Keratinocyte (primary cell): ENCODE results near the gene CBX7. TPM values are rescaled to one million over a fixed set of nuclear protein-coding genes. Genes with fewer than 3 reads are reported as not detected.

Experiments
- DNase-seq: peaks from one replicate; pipeline ENCODE4 v3.0.0-alpha.2; 2011; ENCODE audit warnings: low read depth, missing footprints, low spot score
- FAIRE-seq: peaks from 2 replicates; lab custom pipeline; 2011; peaks lifted over from hg19 to GRCh38; lab: Jason Lieb, UNC
- H2AFZ ChIP-seq: 2 replicates; pipeline ENCODE4 v1.6.0; 2012; ENCODE audit warnings: low read length, control low read depth, inconsistent platforms; ENCODE audit not compliant: control insufficient read depth
- H3K27ac ChIP-seq: 2 replicates; pipeline ENCODE4 v1.5.1; 2011; ENCODE audit warnings: low read length; ENCODE audit not compliant: control insufficient read depth, insufficient read depth
- H3K27me3 ChIP-seq: 3 replicates; pipeline ENCODE4 v1.6.0; 2011; ENCODE audit warnings: low read length; ENCODE audit not compliant: control insufficient read depth, insufficient read depth; ENCODE audit errors: extremely low read depth
- H3K36me3 ChIP-seq, 2 experiments: 2 replicates in 1 of 2; 3 replicates in 1 of 2; pipeline ENCODE4 v1.5.1; 2011; ENCODE audit warnings: low read length in 2 of 2, mild to moderate bottlenecking in 1 of 2; ENCODE audit not compliant: control insufficient read depth in 2 of 2, insufficient read depth in 2 of 2; ENCODE audit errors: extremely low read depth in 1 of 2
- H3K4me1 ChIP-seq: 3 replicates; pipeline ENCODE4 v1.5.1; 2011; ENCODE audit warnings: low read length; ENCODE audit not compliant: control insufficient read depth, insufficient read depth; ENCODE audit errors: extremely low read depth
- H3K4me2 ChIP-seq: 3 replicates; pipeline ENCODE4 v1.6.0; 2011; ENCODE audit warnings: low read depth, low read length; ENCODE audit not compliant: control insufficient read depth, insufficient read depth; ENCODE audit errors: extremely low read depth
- H3K4me3 ChIP-seq, 3 experiments: fragments of 200-600 bp in 1 of 3; sonication (generic) in 1 of 3; 2 replicates in 2 of 3; 3 replicates in 1 of 3; pipeline ENCODE4 v1.5.1; 2011 to 2016; ENCODE audit warnings: low read length in 3 of 3, mild to moderate bottlenecking in 3 of 3, control low read depth in 2 of 3, inconsistent platforms in 1 of 3, low read depth in 1 of 3, mixed read lengths in 1 of 3, mixed run types in 1 of 3, moderate library complexity in 1 of 3; ENCODE audit not compliant: control insufficient read depth in 2 of 3, insufficient read depth in 2 of 3; ENCODE audit errors: extremely low read depth in 1 of 3
- H3K79me2 ChIP-seq: 2 replicates; pipeline ENCODE4 v1.6.0; 2012; ENCODE audit warnings: low read length; ENCODE audit not compliant: control insufficient read depth, insufficient read depth
- H3K9ac ChIP-seq: 3 replicates; pipeline ENCODE4 v1.6.0; 2011; ENCODE audit warnings: low read length; ENCODE audit not compliant: control insufficient read depth, insufficient read depth; ENCODE audit errors: extremely low read depth
- H3K9me1 ChIP-seq: 3 replicates; pipeline ENCODE4 v1.6.0; 2011; ENCODE audit warnings: low read length; ENCODE audit not compliant: control insufficient read depth, insufficient read depth; ENCODE audit errors: extremely low read depth
- H3K9me3 ChIP-seq: 2 replicates; pipeline ENCODE4 v1.5.1; 2012; ENCODE audit warnings: low read depth, low read length; ENCODE audit not compliant: control insufficient read depth
- H4K20me1 ChIP-seq: 3 replicates; pipeline ENCODE4 v1.6.0; 2011; ENCODE audit warnings: low read length; ENCODE audit not compliant: control insufficient read depth, insufficient read depth; ENCODE audit errors: extremely low read depth
- CTCF ChIP-seq, 3 experiments: IDR thresholded peaks in 1 of 3; conservative IDR thresholded peaks in 1 of 3; optimal IDR thresholded peaks in 1 of 3; 2 replicates in 2 of 3; 3 replicates in 1 of 3; pipeline versions ENCODE3 to v1.5.1; 2011; ENCODE audit warnings: low read length in 3 of 3, mild to moderate bottlenecking in 3 of 3, moderate library complexity in 2 of 3, control low read depth in 1 of 3, inconsistent platforms in 1 of 3; ENCODE audit not compliant: insufficient read depth in 2 of 3; ENCODE audit errors: extremely low read depth in 1 of 3
- EZH2 ChIP-seq: IDR thresholded peaks from one replicate; pipeline ENCODE4 v1.6.1; 2012; ENCODE audit warnings: inconsistent platforms, mild to moderate bottlenecking, low read length, moderate library complexity
- dilution Hi-C: fragments of 300-500 bp; cut with MboI; formaldehyde crosslinking; loops from one replicate; pipeline ENCODE4 v1.7.0; 2020; ENCODE audit warnings: low sequenced_read_pairs; ENCODE audit not compliant: extremely low pct_ligation_motif_present
- polyA plus RNA-seq, 5 experiments: library from polyadenylated mRNA; depleted of rRNA in 3 of 5; stranded (reverse) in 3 of 5; stranded (forward) in 1 of 5; unstranded in 1 of 5; fragments of >200 nt; gene quantifications; 1 replicate in 1 of 5; 2 replicates in 3 of 5; 3 replicates in 1 of 5; pipeline versions ENCODE4 v1.2.1 to v1.2.3, GENCODE V29; 2011 to 2012; ENCODE audit warnings: missing spikeins in 2 of 5, low read depth in 1 of 5, low replicate concordance in 1 of 5

The CBX7 gene
- polyA plus RNA-seq, 1 donor (not counting 4 experiments of a cell fraction or from before 2014, with no cell fraction given) = 1.3 TPM

- no peak overlapping the region for H3K9ac ChIP-seq
- FAIRE-seq = no peak
- peaks cover 15% of the 10 kb centered on the region for H3K27me3 ChIP-seq
- dilution Hi-C loops = no loop called here
- H3K4me2 ChIP-seq = no peak overlapping the region
- no peaks in the 10 kb centered on the region for H3K36me3 ChIP-seq
- no peak overlapping the region for H2AFZ ChIP-seq
- H4K20me1 ChIP-seq = no peaks in the 10 kb centered on the region
- H3K9me3 ChIP-seq = no peaks in the 10 kb centered on the region
- no peak for DNase-seq
- no peaks in the 10 kb centered on the region for H3K9me1 ChIP-seq
- no peak overlapping the region for H3K4me3 ChIP-seq
- H3K79me2 ChIP-seq = no peaks in the 10 kb centered on the region
- H3K4me1 ChIP-seq = no peaks in the 10 kb centered on the region
- TF ChIP-seq EZH2 (no peak), CTCF (optimal IDR thresholded peaks at IDR 0.05 in 1 of 3, IDR thresholded peaks at IDR 0.05 in 1 of 3, conservative IDR thresholded peaks at IDR 0.05 in 1 of 3; ENCODE audit: extremely low read depth in 1 of 3, insufficient read depth in 2 of 3, low read length in 3 of 3) (no peak)
- H3K27ac ChIP-seq = no peak overlapping the region
Measured at GRCh38 chr22:39130892-39131855, 21.3 kb downstream of the CBX7 start.

- H2AFZ ChIP-seq = no peak overlapping the region
- TF ChIP-seq CTCF (optimal IDR thresholded peaks at IDR 0.05 in 1 of 3, IDR thresholded peaks at IDR 0.05 in 1 of 3, conservative IDR thresholded peaks at IDR 0.05 in 1 of 3; ENCODE audit: extremely low read depth in 1 of 3, insufficient read depth in 2 of 3, low read length in 3 of 3) = no peak
- TF ChIP-seq EZH2 = no peak
- dilution Hi-C loops = no loop called here
- peaks cover 15% of the 10 kb centered on the region for H3K27me3 ChIP-seq
- no peaks in the 10 kb centered on the region for H3K4me1 ChIP-seq
- DNase-seq (no peak), FAIRE-seq (no peak)
- no peaks in the 10 kb centered on the region for H3K9me1 ChIP-seq
- H3K36me3 ChIP-seq = no peaks in the 10 kb centered on the region
- H3K27ac ChIP-seq = no peak overlapping the region
- H3K79me2 ChIP-seq = no peaks in the 10 kb centered on the region
- H3K9me3 ChIP-seq = no peaks in the 10 kb centered on the region
- no peak overlapping the region for H3K4me3 ChIP-seq
- H3K9ac ChIP-seq = no peak overlapping the region
- H3K4me2 ChIP-seq = no peak overlapping the region
- H4K20me1 ChIP-seq = no peaks in the 10 kb centered on the region
Measured at GRCh38 chr22:39130152-39130704, 22.3 kb downstream of the CBX7 start.
